H1 (cell line): ENCODE data around the gene NT5DC1. TPM values are rescaled to one million over a fixed set of nuclear protein-coding genes. Genes with fewer than 3 reads are reported as not detected.

Experiments
- ATF3 ChIP-seq: IDR thresholded peaks from 2 replicates; pipeline ENCODE4 v1.6.1; 2011; ENCODE audit warnings: low read depth, mild to moderate bottlenecking, low read length; ENCODE audit not compliant: insufficient read depth
- CHD1 ChIP-seq: IDR thresholded peaks from 2 replicates; pipeline ENCODE4 v1.6.1; 2012; ENCODE audit warnings: low read depth, low read length, improper control_type of control experiment
- E2F6 ChIP-seq: IDR thresholded peaks from 2 replicates; pipeline ENCODE4 v1.6.1; 2012; ENCODE audit warnings: inconsistent platforms
- EGR1 ChIP-seq: IDR thresholded peaks from 2 replicates; pipeline ENCODE4 v1.6.1; 2011; ENCODE audit warnings: low read depth, low read length, borderline replicate concordance
- EP300 ChIP-seq, 2 experiments: IDR thresholded peaks; 1 replicate in 1 of 2; 2 replicates in 1 of 2; pipeline ENCODE4 v1.6.1; 2011 to 2012; ENCODE audit warnings: low read depth in 2 of 2, low read length in 2 of 2, mild to moderate bottlenecking in 2 of 2, borderline replicate concordance in 1 of 2, inconsistent platforms in 1 of 2, moderate library complexity in 1 of 2
- FOSL1 ChIP-seq: IDR thresholded peaks from 2 replicates; pipeline ENCODE4 v1.6.1; 2011; ENCODE audit warnings: mild to moderate bottlenecking, low read depth, low read length, moderate library complexity; ENCODE audit not compliant: insufficient read depth
- GABPA ChIP-seq: IDR thresholded peaks from 2 replicates; pipeline ENCODE4 v1.6.1; 2011; ENCODE audit warnings: mild to moderate bottlenecking, low read length, moderate library complexity, borderline replicate concordance; ENCODE audit not compliant: insufficient read depth
- HDAC2 ChIP-seq, 2 experiments: fragments of 300-600 bp in 1 of 2; sonication (generic) in 1 of 2; IDR thresholded peaks; 2 replicates each; pipeline ENCODE4 v1.6.1; 2011 to 2012; ENCODE audit warnings: low read depth in 2 of 2, low read length in 2 of 2, mild to moderate bottlenecking in 2 of 2, moderate library complexity in 2 of 2, borderline replicate concordance in 1 of 2, inconsistent platforms in 1 of 2
- JUN ChIP-seq: IDR thresholded peaks from 2 replicates; pipeline ENCODE4 v1.6.1; 2011; ENCODE audit warnings: low read depth, mild to moderate bottlenecking, improper control_type of control experiment, low read length
- KDM5A ChIP-seq: fragments of 200-600 bp; IDR thresholded peaks from 2 replicates; pipeline ENCODE4 v1.7.1; 2012; ENCODE audit warnings: mild to moderate bottlenecking, low read length, inconsistent platforms, mixed read lengths
- NANOG ChIP-seq: IDR thresholded peaks from 2 replicates; pipeline ENCODE4 v1.6.1; 2011; ENCODE audit warnings: low read length, low read depth, mild to moderate bottlenecking, inconsistent platforms; ENCODE audit not compliant: insufficient read depth, poor library complexity, severe bottlenecking
- NRF1 ChIP-seq: IDR thresholded peaks from 2 replicates; pipeline ENCODE4 v1.6.1; 2011; ENCODE audit warnings: mild to moderate bottlenecking, low read depth, low read length, improper control_type of control experiment
- POLR2AphosphoS5 ChIP-seq: IDR thresholded peaks from 2 replicates; pipeline ENCODE4 v1.6.1; 2011; ENCODE audit warnings: low read depth, low read length
- RAD21 ChIP-seq, 2 experiments: IDR thresholded peaks in 1 of 2; conservative IDR thresholded peaks in 1 of 2; 2 replicates each; pipeline ENCODE4 v1.6.1; 2011; ENCODE audit warnings: low read depth in 2 of 2, low read length in 2 of 2, improper control_type of control experiment in 1 of 2, inconsistent platforms in 1 of 2, mild to moderate bottlenecking in 1 of 2, moderate library complexity in 1 of 2
- RXRA ChIP-seq: IDR thresholded peaks from 2 replicates; pipeline ENCODE4 v1.6.1; 2011; ENCODE audit warnings: low read depth, mild to moderate bottlenecking, low read length, moderate library complexity; ENCODE audit not compliant: insufficient read depth
- SIN3A ChIP-seq, 2 experiments: IDR thresholded peaks in 1 of 2; conservative IDR thresholded peaks in 1 of 2; 2 replicates each; pipeline ENCODE4 v1.6.1; 2011 to 2012; ENCODE audit warnings: low read length in 2 of 2, improper control_type of control experiment in 1 of 2, low read depth in 1 of 2, mild to moderate bottlenecking in 1 of 2
- SP2 ChIP-seq: IDR thresholded peaks from 2 replicates; pipeline ENCODE4 v1.6.1; 2012; ENCODE audit warnings: mild to moderate bottlenecking, low read length, inconsistent platforms
- SP4 ChIP-seq: IDR thresholded peaks from 2 replicates; pipeline ENCODE4 v1.6.1; 2012; ENCODE audit warnings: low read length, inconsistent platforms
- TAF7 ChIP-seq: optimal IDR thresholded peaks from 2 replicates; pipeline ENCODE3; 2011; ENCODE audit warnings: low read depth, mild to moderate bottlenecking, inconsistent platforms, low read length, moderate library complexity, borderline replicate concordance
- YY1 ChIP-seq: IDR thresholded peaks from 2 replicates; pipeline ENCODE4 v1.6.1; 2011; ENCODE audit warnings: low read depth, mild to moderate bottlenecking, low read length
- polyA plus RNA-seq, 7 experiments: library from polyadenylated mRNA; depleted of rRNA in 3 of 7; stranded (reverse) in 5 of 7; unstranded in 2 of 7; fragments of >200 nt in 5 of 7; fragments of 200-250 nt in 2 of 7; gene quantifications; 1 replicate in 5 of 7; 2 replicates in 1 of 7; 4 replicates in 1 of 7; pipeline versions ENCODE4 v1.2.1 to v1.2.3, GENCODE V29; 2011 to 2013; ENCODE audit warnings: missing spikeins in 2 of 7, mixed read lengths in 2 of 7
- total RNA-seq: library from RNA; stranded (reverse); fragmentation: NEBNext Ultra II Directional; extraction: Animal tissue kit (Norgen Biotek cat#: 25700); gene quantifications from 2 replicates; pipeline ENCODE4 v1.2.1, GENCODE V29; 2021

Gene NT5DC1
- total and polyA plus RNA-seq, 2 of the 8 experiments (the other 6 are each of a cell fraction or from before 2014, with no cell fraction given): 25.3 to 72.7 TPM

DNA sequence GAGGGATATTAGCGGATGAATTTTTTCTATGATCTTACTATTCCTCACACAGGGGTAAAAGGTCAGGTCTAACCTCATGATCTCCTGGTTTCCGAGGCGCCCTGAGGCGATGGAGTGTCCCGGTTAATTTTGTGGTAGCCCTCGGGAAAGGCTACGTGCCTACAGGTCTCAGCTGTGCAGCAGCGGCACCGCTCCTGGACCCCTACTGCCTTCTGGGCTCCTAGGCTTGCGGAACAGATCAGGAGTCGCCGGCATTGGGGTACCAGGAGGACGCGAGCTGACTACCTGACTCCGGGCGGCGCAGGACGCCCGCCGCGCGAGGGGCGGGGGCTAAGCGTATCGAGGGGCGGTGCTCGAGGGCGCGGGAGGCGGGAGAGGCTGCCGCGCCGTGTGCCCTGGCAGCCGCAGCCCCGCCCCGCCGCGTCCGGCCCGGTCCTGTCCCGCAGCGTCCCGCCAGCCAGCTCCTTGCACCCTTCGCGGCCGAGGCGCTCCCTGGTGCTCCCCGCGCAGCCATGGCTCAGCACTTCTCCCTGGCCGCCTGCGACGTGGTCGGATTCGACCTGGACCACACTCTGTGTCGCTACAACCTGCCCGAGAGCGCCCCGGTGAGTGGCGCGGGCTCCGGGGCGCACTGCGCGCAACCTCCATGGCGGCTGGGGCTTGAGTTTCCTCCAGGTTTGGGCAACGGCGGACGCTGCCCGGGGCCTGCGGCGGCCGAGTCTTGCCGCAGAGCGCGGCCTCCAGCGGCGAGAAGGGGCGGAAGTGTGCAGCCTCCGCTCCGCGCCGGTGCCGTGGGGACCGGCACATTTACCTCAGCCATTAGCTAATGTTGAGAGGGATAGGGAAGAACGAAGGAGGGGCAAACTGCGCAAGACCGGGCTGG is at the start of gene NT5DC1 (continued):
- TF ChIP-seq GABPA (no peak), RXRA (no peak), EGR1 (no peak), TAF7 (peak; percentile 29), SP4 (no peak), ATF3 (no peak), FOSL1 (no peak), EP300 (IDR thresholded peaks at IDR 0.05; ENCODE audit: borderline replicate concordance in 1 of 2, low read depth in 2 of 2, low read length in 2 of 2) (0 out of 3 replicates have a peak, but pooled peaks of 1 of the 2 experiments have one; percentile 3), HDAC2 (IDR thresholded peaks at IDR 0.05; ENCODE audit: borderline replicate concordance in 1 of 2, low read depth in 2 of 2, low read length in 2 of 2) (no peak), SIN3A (conservative IDR thresholded peaks at IDR 0.05 in 1 of 2, IDR thresholded peaks at IDR 0.05 in 1 of 2; ENCODE audit: low read depth in 1 of 2, low read length in 2 of 2) (no peak), NRF1 (no peak), E2F6 (peak; percentile 51), RAD21 (IDR thresholded peaks at IDR 0.05 in 1 of 2, conservative IDR thresholded peaks at IDR 0.05 in 1 of 2; ENCODE audit: low read depth in 2 of 2, low read length in 2 of 2) (no peak; a peak in 1 of 4 replicates), SP2 (no peak), KDM5A (no peak), YY1 (peak; percentile 88), JUN (no peak), CHD1 (no peak), NANOG (no peak), POLR2AphosphoS5 (peak; percentile 95)
